MM.1S (cell line): ENCODE data around the gene TDRD1.

Experiments
- DNase-seq: peaks from one replicate; pipeline ENCODE4 v3.0.0-alpha.2; 2015
- H2AFZ ChIP-seq: fragments of 300-600 bp; sonication (generic); 2 replicates; pipeline ENCODE4 v1.6.0; 2016; ENCODE audit warnings: antibody characterized with exemption, low read length
- H3F3A ChIP-seq: fragments of 300-600 bp; sonication (generic); 2 replicates; pipeline ENCODE4 v1.6.1; 2016; ENCODE audit warnings: mild to moderate bottlenecking, antibody characterized with exemption, low read length, moderate library complexity, mixed read lengths; ENCODE audit not compliant: insufficient read depth
- H3K27ac ChIP-seq: fragments of 300-600 bp; sonication (generic); 2 replicates; pipeline ENCODE4 v1.5.1; 2016; ENCODE audit warnings: mild to moderate bottlenecking, low read length
- H3K27me3 ChIP-seq: fragments of 300-600 bp; sonication (generic); replicated peaks from 2 replicates; pipeline ENCODE4 v1.6.0; 2016; ENCODE audit warnings: low read length; ENCODE audit not compliant: insufficient read depth
- H3K36me3 ChIP-seq: fragments of 300-600 bp; sonication (generic); replicated peaks from 2 replicates; pipeline ENCODE4 v1.6.1; 2016; ENCODE audit warnings: mild to moderate bottlenecking, low read length, mixed read lengths; ENCODE audit not compliant: insufficient read depth
- H3K4me1 ChIP-seq: fragments of 300-600 bp; sonication (generic); 2 replicates; pipeline ENCODE4 v1.6.1; 2016; ENCODE audit warnings: low read length, mixed read lengths
- H3K4me2 ChIP-seq: fragments of 300-600 bp; sonication (generic); 2 replicates; pipeline ENCODE4 v1.6.0; 2016; ENCODE audit warnings: low read depth, low read length
- H3K4me3 ChIP-seq: fragments of 300-600 bp; sonication (generic); 2 replicates; pipeline ENCODE4 v1.5.1; 2016; ENCODE audit warnings: low read length, mixed read lengths
- H3K79me2 ChIP-seq: fragments of 300-600 bp; sonication (generic); 2 replicates; pipeline ENCODE4 v1.6.1; 2016; ENCODE audit warnings: mixed run types, low read length, mixed read lengths
- H3K9ac ChIP-seq: fragments of 300-600 bp; sonication (generic); 2 replicates; pipeline ENCODE4 v1.6.1; 2016; ENCODE audit warnings: low read length, mixed read lengths
- H3K9me2 ChIP-seq: fragments of 300-600 bp; sonication (generic); replicated peaks from 2 replicates; pipeline ENCODE4 v1.6.1; 2016; ENCODE audit warnings: mild to moderate bottlenecking, low read length, mixed read lengths; ENCODE audit not compliant: insufficient read depth
- H3K9me3 ChIP-seq: fragments of 300-600 bp; sonication (generic); replicated peaks from 2 replicates; pipeline ENCODE4 v1.6.1; 2016; ENCODE audit warnings: mild to moderate bottlenecking, low read length, mixed read lengths; ENCODE audit not compliant: insufficient read depth
- H4K20me1 ChIP-seq: fragments of 300-600 bp; sonication (generic); 2 replicates; pipeline ENCODE4 v1.6.1; 2016; ENCODE audit warnings: mild to moderate bottlenecking, low read length, moderate library complexity, mixed read lengths; ENCODE audit not compliant: insufficient read depth
- EZH2 ChIP-seq: fragments of 300-600 bp; sonication (generic); optimal IDR thresholded peaks from 2 replicates; pipeline ENCODE3; 2017; ENCODE audit warnings: low read depth, mild to moderate bottlenecking, antibody characterized with exemption, low read length, mixed read lengths
- EZH2phosphoT487 ChIP-seq: fragments of 300-600 bp; sonication (generic); IDR thresholded peaks from 2 replicates; pipeline ENCODE4 v1.6.1; 2018; ENCODE audit warnings: antibody characterized with exemption, low read length
- TF ChIP-seq, protein P1 (sequence below): fragments of 300-600 bp; sonication (generic); IDR thresholded peaks from 2 replicates; pipeline ENCODE4 v1.5.1; 2016; ENCODE audit warnings: antibody characterized with exemption, low read length, mixed read lengths

TDRD1 gene

DNA sequence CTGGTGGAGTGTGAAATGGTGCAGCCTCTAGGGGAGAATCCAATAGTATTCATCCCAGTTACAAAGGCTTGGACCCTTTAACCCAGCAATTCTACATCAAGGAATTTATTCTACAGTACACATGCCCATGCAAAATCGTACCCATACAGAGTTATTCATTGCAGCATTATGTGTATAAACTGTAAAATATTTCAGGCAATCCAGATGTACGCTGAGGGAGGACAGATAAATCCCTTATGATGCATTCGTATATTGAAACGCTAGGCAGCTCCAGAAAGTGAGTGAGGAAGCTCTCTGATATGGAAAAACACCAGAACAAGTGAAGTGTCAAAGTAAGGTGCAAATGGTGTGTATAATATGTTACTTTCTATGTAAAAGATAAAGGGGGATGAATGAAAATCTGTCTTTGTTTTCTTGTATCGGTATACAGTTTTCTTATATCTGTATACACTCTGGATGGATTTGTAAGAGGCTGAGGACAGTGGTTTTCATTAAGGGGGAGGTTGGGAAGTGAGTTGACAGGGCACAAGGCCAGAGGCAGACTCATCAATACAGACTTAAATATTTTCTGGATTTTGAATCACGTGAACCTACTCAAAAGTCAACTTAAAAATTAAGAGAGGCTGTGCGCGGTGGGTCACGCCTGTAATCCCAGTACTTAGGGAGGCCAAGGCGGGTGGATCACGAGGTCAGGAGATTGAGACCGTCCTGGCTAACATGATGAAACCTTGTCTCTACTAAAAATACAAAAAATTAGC is 77.0 kb downstream of the TDRD1 start:
- no peak overlapping the region for H2AFZ ChIP-seq
- no peaks in the 10 kb centered on the region for H3K9me3 ChIP-seq
- TF ChIP-seq, protein P1, sequence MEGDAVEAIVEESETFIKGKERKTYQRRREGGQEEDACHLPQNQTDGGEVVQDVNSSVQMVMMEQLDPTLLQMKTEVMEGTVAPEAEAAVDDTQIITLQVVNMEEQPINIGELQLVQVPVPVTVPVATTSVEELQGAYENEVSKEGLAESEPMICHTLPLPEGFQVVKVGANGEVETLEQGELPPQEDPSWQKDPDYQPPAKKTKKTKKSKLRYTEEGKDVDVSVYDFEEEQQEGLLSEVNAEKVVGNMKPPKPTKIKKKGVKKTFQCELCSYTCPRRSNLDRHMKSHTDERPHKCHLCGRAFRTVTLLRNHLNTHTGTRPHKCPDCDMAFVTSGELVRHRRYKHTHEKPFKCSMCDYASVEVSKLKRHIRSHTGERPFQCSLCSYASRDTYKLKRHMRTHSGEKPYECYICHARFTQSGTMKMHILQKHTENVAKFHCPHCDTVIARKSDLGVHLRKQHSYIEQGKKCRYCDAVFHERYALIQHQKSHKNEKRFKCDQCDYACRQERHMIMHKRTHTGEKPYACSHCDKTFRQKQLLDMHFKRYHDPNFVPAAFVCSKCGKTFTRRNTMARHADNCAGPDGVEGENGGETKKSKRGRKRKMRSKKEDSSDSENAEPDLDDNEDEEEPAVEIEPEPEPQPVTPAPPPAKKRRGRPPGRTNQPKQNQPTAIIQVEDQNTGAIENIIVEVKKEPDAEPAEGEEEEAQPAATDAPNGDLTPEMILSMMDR: no peak
- no peak for TF ChIP-seq EZH2
- H3K4me1 ChIP-seq: 0 out of 2 replicates have a peak, but pooled peaks cover under 1% of the 10 kb centered on the region
- no peaks in the 10 kb centered on the region for H3K27me3 ChIP-seq
- no peak overlapping the region for H3K4me3 ChIP-seq
- H3K9ac ChIP-seq: no peak overlapping the region
- no peak overlapping the region for H3K4me2 ChIP-seq
- H4K20me1 ChIP-seq: no peaks in the 10 kb centered on the region
- H3F3A ChIP-seq: no peaks in the 10 kb centered on the region
- H3K9me2 ChIP-seq: no peaks in the 10 kb centered on the region
- no peaks in the 10 kb centered on the region for H3K79me2 ChIP-seq
- H3K27ac ChIP-seq: no peak overlapping the region
- no peaks in the 10 kb centered on the region for H3K36me3 ChIP-seq
- DNase-seq: no peak

DNA sequence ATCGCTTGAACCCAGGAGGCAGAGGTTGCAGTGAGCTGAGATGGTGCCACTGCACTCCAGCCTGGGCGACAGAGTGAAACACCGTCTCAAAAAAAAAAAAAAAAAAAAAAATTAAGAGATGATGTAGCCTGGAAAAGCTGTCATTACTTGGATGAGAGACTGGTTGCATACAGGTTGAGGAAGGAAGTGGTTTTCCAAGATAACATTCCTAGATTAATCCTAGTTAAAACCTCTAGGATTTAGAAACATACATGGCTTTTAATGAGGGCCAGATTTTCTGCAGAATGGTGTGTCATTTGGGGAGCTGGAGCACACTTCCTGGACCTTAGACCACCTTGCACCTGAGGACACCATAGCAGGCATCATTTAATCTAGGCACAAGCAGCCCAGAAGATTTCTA is 77.7 kb downstream of the TDRD1 start:
- no peaks in the 10 kb centered on the region for H3F3A ChIP-seq
- H3K4me1 ChIP-seq: 0 out of 2 replicates have a peak, but pooled peaks cover 4% of the 10 kb centered on the region
- TF ChIP-seq, protein P1: no peak
- TF ChIP-seq EZH2phosphoT487 (no peak), EZH2 (no peak)
- no peaks in the 10 kb centered on the region for H3K36me3 ChIP-seq
- H3K4me3 ChIP-seq: no peak overlapping the region
- no peak overlapping the region for H2AFZ ChIP-seq
- no peak overlapping the region for H3K4me2 ChIP-seq
- DNase-seq: no peak
- no peaks in the 10 kb centered on the region for H3K9me3 ChIP-seq
- H3K27ac ChIP-seq: no peak overlapping the region
- no peaks in the 10 kb centered on the region for H3K9me2 ChIP-seq
- no peaks in the 10 kb centered on the region for H3K27me3 ChIP-seq
- no peaks in the 10 kb centered on the region for H4K20me1 ChIP-seq
- no peak overlapping the region for H3K9ac ChIP-seq
- no peaks in the 10 kb centered on the region for H3K79me2 ChIP-seq

DNA sequence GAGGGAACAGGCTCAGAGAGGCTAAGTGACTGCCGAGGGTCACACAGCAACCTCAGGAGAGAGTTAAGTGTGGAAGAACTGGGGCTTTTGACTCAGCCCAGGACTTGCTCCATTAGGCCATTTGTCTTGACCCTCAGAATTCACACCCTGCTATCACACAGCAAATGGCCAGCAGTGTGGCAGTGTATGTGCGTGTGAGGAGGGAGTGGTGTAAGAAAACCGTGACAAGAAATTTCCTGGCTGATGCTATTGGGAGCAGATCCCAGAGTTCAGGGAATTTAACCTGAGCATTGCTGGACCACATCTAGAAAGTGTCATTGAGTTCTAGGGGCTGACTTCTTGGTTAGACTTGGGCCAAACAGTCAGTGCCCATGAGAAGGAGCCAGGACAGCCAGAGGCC is 78.3 kb downstream of the TDRD1 start:
- no peak for DNase-seq
- no peak overlapping the region for H2AFZ ChIP-seq
- H3K9me3 ChIP-seq: no peaks in the 10 kb centered on the region
- H3K9me2 ChIP-seq: no peaks in the 10 kb centered on the region
- H3K4me3 ChIP-seq: no peak overlapping the region
- H3F3A ChIP-seq: no peaks in the 10 kb centered on the region
- no peaks in the 10 kb centered on the region for H3K27me3 ChIP-seq
- no peak overlapping the region for H3K27ac ChIP-seq
- H3K4me2 ChIP-seq: no peak overlapping the region
- 0 out of 2 replicates have a peak, but pooled peaks cover 4% of the 10 kb centered on the region for H3K4me1 ChIP-seq
- H3K36me3 ChIP-seq: no peaks in the 10 kb centered on the region
- H4K20me1 ChIP-seq: no peaks in the 10 kb centered on the region
- TF ChIP-seq EZH2phosphoT487 (no peak), EZH2 (no peak)
- TF ChIP-seq, protein P1: no peak
- no peak overlapping the region for H3K9ac ChIP-seq
- no peaks in the 10 kb centered on the region for H3K79me2 ChIP-seq
